Left ventricle myocardium inferior (tissue), 1 donor: ENCODE data around the gene ZNF681. TPM values are rescaled to one million over a fixed set of nuclear protein-coding genes. Genes with fewer than 3 reads are reported as not detected.

ENCODE experiments used
- DNase-seq: peaks from one replicate; pipeline ENCODE4 v3.0.0-alpha.2; 2020
- H3K27ac ChIP-seq: fragments of 200-600 bp; replicated peaks from 2 replicates; pipeline ENCODE4 v1.8.0; 2021
- H3K27me3 ChIP-seq: fragments of 200-600 bp; 2 replicates; pipeline ENCODE4 v1.8.0; 2021; ENCODE audit warnings: low read depth
- H3K36me3 ChIP-seq: fragments of 200-600 bp; 2 replicates; pipeline ENCODE4 v1.8.0; 2021
- H3K4me1 ChIP-seq: fragments of 200-600 bp; 2 replicates; pipeline ENCODE4 v1.8.0; 2021
- H3K4me3 ChIP-seq: fragments of 200-600 bp; 2 replicates; pipeline ENCODE4 v1.8.0; 2021; ENCODE audit warnings: mild to moderate bottlenecking, moderate library complexity
- H3K9me3 ChIP-seq: fragments of 200-600 bp; replicated peaks from 2 replicates; pipeline ENCODE4 v1.8.0; 2021
- CTCF ChIP-seq: fragments of 200-600 bp; IDR thresholded peaks from 2 replicates; pipeline ENCODE4 v1.8.0; 2021; ENCODE audit warnings: antibody characterized with exemption, mild to moderate bottlenecking, borderline replicate concordance
- intact Hi-C: fragments of 100-400 bp; cut with micrococcal nuclease; formaldehyde crosslinking; loops from one replicate; pipeline ENCODE4 v1.11.0; 2022
- total RNA-seq: library from RNA; stranded (reverse); fragmentation: NEBNext Ultra II Directional; extraction: Animal tissue kit (Norgen Biotek cat#: 25700); gene quantifications from one replicate; pipeline ENCODE4 v1.2.1, GENCODE V29; 2021
- donor health status: DM: no; HTN: yes; CAD: no; lungs with severe emphysema.

Gene ZNF681
- total RNA-seq, 1 donor from 2014 or later = 0.25 TPM

GRCh38 chr19:23800271-23800670, 41.6 kb upstream of the ZNF681 start:
- intact Hi-C loops = no loop called here
- no peaks in the 10 kb centered on the region for H3K27me3 ChIP-seq
- H3K36me3 ChIP-seq = no peaks in the 10 kb centered on the region
- no peak overlapping the region for H3K27ac ChIP-seq
- TF ChIP-seq CTCF = no peak
- no peak overlapping the region for H3K4me3 ChIP-seq
- H3K4me1 ChIP-seq = peaks cover 8% of the 10 kb centered on the region
- peaks cover 12% of the 10 kb centered on the region for H3K9me3 ChIP-seq
- DNase-seq = no peak

- intact Hi-C loops = no loop called here
- no peak for TF ChIP-seq CTCF
These were observed 40.6 kb upstream of the ZNF681 start for GRCh38 chr19:23799321-23799720.

GRCh38 chr19:23795462-23795861, 36.8 kb upstream of the ZNF681 start:
- no peak overlapping the region for H3K4me3 ChIP-seq
- no peak for TF ChIP-seq CTCF

More at GRCh38 chr19:23799321-23799720, 40.6 kb upstream of the ZNF681 start:
- DNase-seq = no peak
- Histone ChIP-seq H3K9me3 (peaks cover 13% of the 10 kb centered on the region), H3K27me3 (no peaks in the 10 kb centered on the region), H3K4me1 (peaks cover 8% of the 10 kb centered on the region), H3K27ac (no peak overlapping the region), H3K36me3 (no peaks in the 10 kb centered on the region), H3K4me3 (peak overlapping the region; percentile 20)

GRCh38 chr19:23792784-23793183, 34.1 kb upstream of the ZNF681 start:
- peaks cover 13% of the 10 kb centered on the region for H3K9me3 ChIP-seq
- H3K27me3 ChIP-seq = no peaks in the 10 kb centered on the region
- intact Hi-C loops = no loop called here
- no peak overlapping the region for H3K4me3 ChIP-seq
- H3K4me1 ChIP-seq = no peaks in the 10 kb centered on the region
- no peak for TF ChIP-seq CTCF
- no peak overlapping the region for H3K27ac ChIP-seq
- no peak for DNase-seq
- H3K36me3 ChIP-seq = no peaks in the 10 kb centered on the region

More at GRCh38 chr19:23795462-23795861, 36.8 kb upstream of the ZNF681 start:
- peaks cover 8% of the 10 kb centered on the region for H3K4me1 ChIP-seq
- no peaks in the 10 kb centered on the region for H3K36me3 ChIP-seq
- H3K27ac ChIP-seq = no peak overlapping the region
- H3K9me3 ChIP-seq = peaks cover 13% of the 10 kb centered on the region
- no peaks in the 10 kb centered on the region for H3K27me3 ChIP-seq
- no peak for DNase-seq
- intact Hi-C loops = no loop called here

- Histone ChIP-seq H3K27ac (no peak overlapping the region), H3K4me3 (no peak overlapping the region), H3K9me3 (peaks cover 7% of the 10 kb centered on the region), H3K36me3 (no peaks in the 10 kb centered on the region), H3K27me3 (no peaks in the 10 kb centered on the region), H3K4me1 (no peaks in the 10 kb centered on the region)
- intact Hi-C loops = no loop called here
- DNase-seq = no peak
- TF ChIP-seq CTCF = no peak
These were observed 32.2 kb upstream of the ZNF681 start for GRCh38 chr19:23790641-23791488.
